Mammary epithelial cell (primary cell): ENCODE measurements around the gene DYNC2I2.

Experiments
- CTCF ChIP-seq, 2 donors: IDR thresholded peaks in 1 of 2; conservative IDR thresholded peaks in 1 of 2; 2 replicates each; pipeline ENCODE4 v1.5.1; 2011 to 2012; ENCODE audit warnings: inconsistent platforms in 2 of 2, low read length in 2 of 2, mild to moderate bottlenecking in 2 of 2, control low read depth in 1 of 2, low read depth in 1 of 2; ENCODE audit not compliant: insufficient read depth in 1 of 2; ENCODE audit errors: extremely low read depth in 1 of 2
- EZH2 ChIP-seq: IDR thresholded peaks from 2 replicates; pipeline ENCODE4 v1.6.1; 2012; ENCODE audit warnings: low read length, inconsistent platforms, borderline replicate concordance

GRCh38 chr9:128632486-128632885 lies 24.2 kb downstream of the DYNC2I2 start:
- TF ChIP-seq CTCF (conservative IDR thresholded peaks at IDR 0.05 in 1 of 2, IDR thresholded peaks at IDR 0.05 in 1 of 2; ENCODE audit: extremely low read depth in 1 of 2, insufficient read depth in 1 of 2, low read depth in 1 of 2, low read length in 2 of 2) = no peak
- TF ChIP-seq EZH2 = no peak
